ENCODE measurements around the gene OR6B1.
"Not testable (repeated sequence)": the region's sequence is repeated elsewhere in the genome, so short reads cannot be mapped to it uniquely, and the experiment has no call there.

OR6B1 gene

DNA sequence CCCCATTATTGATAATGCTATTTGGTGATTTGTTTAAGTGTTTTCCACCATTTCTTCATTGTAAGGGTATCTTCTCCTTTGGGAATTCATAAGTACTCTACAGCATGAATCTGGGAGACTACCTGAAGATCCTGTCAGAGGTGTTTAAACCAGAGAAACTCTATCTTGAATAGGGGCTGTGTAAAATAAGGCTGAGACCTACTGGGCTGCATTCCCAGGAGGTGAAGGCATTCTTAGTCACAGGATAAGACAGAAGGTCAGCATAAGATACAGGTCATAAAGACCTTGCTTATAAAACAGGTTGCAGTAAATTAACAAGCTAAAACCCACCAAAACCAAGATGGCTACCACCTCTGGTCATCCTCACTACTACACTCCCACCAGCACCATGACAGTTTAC is 35.3 kb downstream of the OR6B1 start:
- Histone ChIP-seq H3K9me3 (ENCODE audit: control insufficient read depth in 2 of 2, low read length in 2 of 2) (no peaks in the 10 kb centered on the region), H3K27me3 (ENCODE audit: control insufficient read depth in 2 of 2, insufficient read depth in 2 of 2, low read length in 2 of 2) (no peaks in the 10 kb centered on the region), H3K27ac (ENCODE audit: low read depth in 2 of 2, low read length in 2 of 2) (no peak overlapping the region), H3K4me1 (ENCODE audit: control insufficient read depth in 2 of 2, insufficient read depth in 2 of 2, low read length in 2 of 2) (no peaks in the 10 kb centered on the region), H3K4me3 (ENCODE audit: low read length in 2 of 2) (no peak overlapping the region), H3K36me3 (ENCODE audit: control insufficient read depth in 2 of 2, insufficient read depth in 2 of 2, low read length in 2 of 2) (no peaks in the 10 kb centered on the region), H3K9ac (ENCODE audit: low read depth in 1 of 2, low read length in 2 of 2) (no peak overlapping the region)

GRCh38 chr7:144036302-144036885 is 36.3 kb downstream of the OR6B1 start:
- Histone ChIP-seq H3K27ac (ENCODE audit: low read depth in 2 of 2, low read length in 2 of 2) (no peak overlapping the region), H3K36me3 (ENCODE audit: control insufficient read depth in 2 of 2, insufficient read depth in 2 of 2, low read length in 2 of 2) (no peaks in the 10 kb centered on the region), H3K27me3 (ENCODE audit: control insufficient read depth in 2 of 2, insufficient read depth in 2 of 2, low read length in 2 of 2) (no peaks in the 10 kb centered on the region), H3K4me3 (ENCODE audit: low read length in 2 of 2) (no peak overlapping the region), H3K9me3 (ENCODE audit: control insufficient read depth in 2 of 2, low read length in 2 of 2) (no peaks in the 10 kb centered on the region), H3K4me1 (ENCODE audit: control insufficient read depth in 2 of 2, insufficient read depth in 2 of 2, low read length in 2 of 2) (no peaks in the 10 kb centered on the region), H3K9ac (ENCODE audit: low read depth in 1 of 2, low read length in 2 of 2) (no peak overlapping the region)

DNA sequence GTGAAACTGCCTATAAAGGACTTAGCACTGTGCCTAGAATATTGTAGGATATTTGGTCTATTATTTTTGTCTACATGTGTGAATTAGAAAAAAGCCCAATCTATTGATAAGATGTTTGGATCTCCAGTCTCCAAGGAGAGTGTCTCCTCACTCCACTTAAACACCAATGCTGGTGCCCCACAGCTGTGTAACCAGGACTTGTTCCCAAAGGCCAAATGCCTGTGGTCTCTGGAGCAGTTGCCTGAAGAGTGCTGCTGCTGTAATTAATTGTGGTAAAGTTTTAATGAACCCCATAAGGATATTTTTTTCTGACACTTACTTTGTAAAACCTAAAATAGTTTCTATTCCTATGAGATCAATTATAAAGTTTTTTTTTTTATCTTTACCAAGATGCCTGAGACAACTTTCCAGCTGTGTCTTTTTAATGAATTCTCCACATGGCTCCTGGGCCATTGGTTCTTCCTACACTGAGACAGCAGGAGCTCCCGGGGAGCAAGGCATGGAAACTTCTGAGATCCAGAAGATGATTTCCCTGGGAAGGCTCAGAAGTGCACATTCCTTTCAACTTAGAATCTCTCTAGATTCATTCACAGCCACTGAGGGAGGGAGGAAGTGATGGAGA is 37.4 kb downstream of the OR6B1 start:
- Histone ChIP-seq H3K36me3 (ENCODE audit: control insufficient read depth in 2 of 2, insufficient read depth in 2 of 2, low read length in 2 of 2) (no peaks in the 10 kb centered on the region), H3K9me3 (ENCODE audit: control insufficient read depth in 2 of 2, low read length in 2 of 2) (no peaks in the 10 kb centered on the region), H3K27ac (ENCODE audit: low read depth in 2 of 2, low read length in 2 of 2) (no peak overlapping the region), H3K9ac (ENCODE audit: low read depth in 1 of 2, low read length in 2 of 2) (no peak overlapping the region), H3K4me3 (ENCODE audit: low read length in 2 of 2) (no peak overlapping the region), H3K27me3 (ENCODE audit: control insufficient read depth in 2 of 2, insufficient read depth in 2 of 2, low read length in 2 of 2) (no peaks in the 10 kb centered on the region), H3K4me1 (ENCODE audit: control insufficient read depth in 2 of 2, insufficient read depth in 2 of 2, low read length in 2 of 2) (no peaks in the 10 kb centered on the region)

GRCh38 chr7:144038887-144039286 is 38.8 kb downstream of the OR6B1 start:
- Histone ChIP-seq H3K9me3 (ENCODE audit: control insufficient read depth in 2 of 2, low read length in 2 of 2) (no peaks in the 10 kb centered on the region), H3K27ac (ENCODE audit: low read depth in 2 of 2, low read length in 2 of 2) (no peak overlapping the region), H3K36me3 (ENCODE audit: control insufficient read depth in 2 of 2, insufficient read depth in 2 of 2, low read length in 2 of 2) (no peaks in the 10 kb centered on the region), H3K4me1 (ENCODE audit: control insufficient read depth in 2 of 2, insufficient read depth in 2 of 2, low read length in 2 of 2) (no peaks in the 10 kb centered on the region), H3K9ac (ENCODE audit: low read depth in 1 of 2, low read length in 2 of 2) (no peak overlapping the region), H3K27me3 (ENCODE audit: control insufficient read depth in 2 of 2, insufficient read depth in 2 of 2, low read length in 2 of 2) (no peaks in the 10 kb centered on the region), H3K4me3 (ENCODE audit: low read length in 2 of 2) (no peak overlapping the region)

- H3K4me3 ChIP-seq (ENCODE audit: low read length in 2 of 2) = no peak within 1 kb of the TSS
- no peaks in the 10 kb centered on the region for H3K9me3 ChIP-seq (ENCODE audit: control insufficient read depth in 2 of 2, low read length in 2 of 2)
- H3K36me3 ChIP-seq (ENCODE audit: control insufficient read depth in 2 of 2, insufficient read depth in 2 of 2, low read length in 2 of 2) = no peaks in the 10 kb centered on the region
- H3K9ac ChIP-seq (ENCODE audit: low read depth in 1 of 2, low read length in 2 of 2) = no peak within 1 kb of the TSS
- H3K4me1 ChIP-seq (ENCODE audit: control insufficient read depth in 2 of 2, insufficient read depth in 2 of 2, low read length in 2 of 2) = no peaks in the 10 kb centered on the region
- H3K27me3 ChIP-seq (ENCODE audit: control insufficient read depth in 2 of 2, insufficient read depth in 2 of 2, low read length in 2 of 2) = no peaks in the 10 kb centered on the region
- H3K27ac ChIP-seq (ENCODE audit: low read depth in 2 of 2, low read length in 2 of 2) = no peak within 1 kb of the TSS
These were observed 48.5 kb downstream of the OR6B1 start, which contains the start of gene OR2A5 for GRCh38 chr7:144048648-144049047. Gene OR2A5, plus strand, starts transcription at chr7:144048948. Its CDS starts 1,454 bp downstream, at chr7:144050402.

DNA sequence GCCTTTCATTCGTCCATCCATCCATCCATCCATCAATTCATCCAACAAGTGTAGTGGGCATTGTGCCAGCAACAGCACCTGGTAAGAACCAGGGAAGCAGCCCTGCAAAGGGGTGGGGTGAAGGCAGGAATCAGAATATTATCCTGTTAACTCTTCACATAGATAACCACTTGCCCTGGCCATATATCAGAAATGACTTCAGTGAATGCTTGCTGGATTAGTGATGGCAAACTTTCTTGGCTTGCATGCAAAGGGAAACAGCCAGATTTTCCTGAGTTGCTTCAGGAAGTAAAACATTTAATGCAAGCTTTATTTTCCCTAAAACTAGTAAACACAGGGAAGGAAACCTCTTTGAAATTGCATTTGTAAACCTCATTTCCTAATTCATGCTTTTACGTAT is 49.4 kb downstream of the OR6B1 start:
- Histone ChIP-seq H3K27me3 (ENCODE audit: control insufficient read depth in 2 of 2, insufficient read depth in 2 of 2, low read length in 2 of 2) (no peaks in the 10 kb centered on the region), H3K4me1 (ENCODE audit: control insufficient read depth in 2 of 2, insufficient read depth in 2 of 2, low read length in 2 of 2) (no peaks in the 10 kb centered on the region), H3K36me3 (ENCODE audit: control insufficient read depth in 2 of 2, insufficient read depth in 2 of 2, low read length in 2 of 2) (no peaks in the 10 kb centered on the region), H3K4me3 (ENCODE audit: low read length in 2 of 2) (no peak overlapping the region), H3K9ac (ENCODE audit: low read depth in 1 of 2, low read length in 2 of 2) (no peak overlapping the region), H3K27ac (ENCODE audit: low read depth in 2 of 2, low read length in 2 of 2) (no peak overlapping the region), H3K9me3 (ENCODE audit: control insufficient read depth in 2 of 2, low read length in 2 of 2) (no peaks in the 10 kb centered on the region)

- no peak overlapping the region for H3K9ac ChIP-seq (ENCODE audit: low read depth in 1 of 2, low read length in 2 of 2)
- no peak overlapping the region for H3K27ac ChIP-seq (ENCODE audit: low read depth in 2 of 2, low read length in 2 of 2)
- H3K27me3 ChIP-seq (ENCODE audit: control insufficient read depth in 2 of 2, insufficient read depth in 2 of 2, low read length in 2 of 2) = no peaks in the 10 kb centered on the region
- H3K9me3 ChIP-seq (ENCODE audit: control insufficient read depth in 2 of 2, low read length in 2 of 2) = no peaks in the 10 kb centered on the region
- H3K4me1 ChIP-seq (ENCODE audit: control insufficient read depth in 2 of 2, insufficient read depth in 2 of 2, low read length in 2 of 2) = no peaks in the 10 kb centered on the region
- H3K4me3 ChIP-seq (ENCODE audit: low read length in 2 of 2) = no peak overlapping the region
- H3K36me3 ChIP-seq (ENCODE audit: control insufficient read depth in 2 of 2, insufficient read depth in 2 of 2, low read length in 2 of 2) = no peaks in the 10 kb centered on the region
These were observed 50.0 kb downstream of the OR6B1 start for GRCh38 chr7:144050093-144050492.

DNA sequence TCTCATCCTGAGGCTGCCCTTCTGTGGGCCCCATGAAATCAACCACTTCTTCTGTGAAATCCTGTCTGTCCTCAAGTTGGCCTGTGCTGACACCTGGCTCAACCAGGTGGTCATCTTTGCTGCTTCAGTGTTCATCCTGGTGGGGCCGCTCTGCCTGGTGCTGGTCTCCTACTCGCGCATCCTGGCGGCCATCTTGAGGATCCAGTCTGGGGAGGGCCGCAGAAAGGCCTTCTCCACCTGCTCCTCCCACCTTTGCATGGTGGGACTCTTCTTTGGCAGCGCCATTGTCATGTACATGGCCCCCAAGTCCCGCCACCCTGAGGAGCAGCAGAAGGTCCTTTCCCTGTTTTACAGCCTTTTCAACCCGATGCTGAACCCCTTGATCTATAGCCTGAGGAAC is 50.8 kb downstream of the OR6B1 start:
- H3K9ac ChIP-seq (ENCODE audit: low read depth in 1 of 2, low read length in 2 of 2); H3K27ac ChIP-seq (ENCODE audit: low read depth in 2 of 2, low read length in 2 of 2); H3K9me3 ChIP-seq (ENCODE audit: control insufficient read depth in 2 of 2, low read length in 2 of 2); H3K27me3 ChIP-seq (ENCODE audit: control insufficient read depth in 2 of 2, insufficient read depth in 2 of 2, low read length in 2 of 2); H3K4me1 ChIP-seq (ENCODE audit: control insufficient read depth in 2 of 2, insufficient read depth in 2 of 2, low read length in 2 of 2); H3K4me3 ChIP-seq (ENCODE audit: low read length in 2 of 2); H3K36me3 ChIP-seq (ENCODE audit: control insufficient read depth in 2 of 2, insufficient read depth in 2 of 2, low read length in 2 of 2): not testable (repeated sequence)

GRCh38 chr7:144057954-144058353 is 57.8 kb downstream of the OR6B1 start:
- no peak overlapping the region for H3K27ac ChIP-seq (ENCODE audit: low read depth in 2 of 2, low read length in 2 of 2)
- no peaks in the 10 kb centered on the region for H3K27me3 ChIP-seq (ENCODE audit: control insufficient read depth in 2 of 2, insufficient read depth in 2 of 2, low read length in 2 of 2)
- no peaks in the 10 kb centered on the region for H3K9me3 ChIP-seq (ENCODE audit: control insufficient read depth in 2 of 2, low read length in 2 of 2)
- no peak overlapping the region for H3K4me3 ChIP-seq (ENCODE audit: low read length in 2 of 2)
- no peak overlapping the region for H3K9ac ChIP-seq (ENCODE audit: low read depth in 1 of 2, low read length in 2 of 2)
- H3K36me3 ChIP-seq (ENCODE audit: control insufficient read depth in 2 of 2, insufficient read depth in 2 of 2, low read length in 2 of 2) = no peaks in the 10 kb centered on the region
- H3K4me1 ChIP-seq (ENCODE audit: control insufficient read depth in 2 of 2, insufficient read depth in 2 of 2, low read length in 2 of 2) = no peaks in the 10 kb centered on the region

Data from mucosa of rectum (tissue), 2 donors.